Right ventricle myocardium superior (tissue), 1 donor: ENCODE data around the gene TRIP10. TPM values are rescaled to one million over a fixed set of nuclear protein-coding genes. Genes with fewer than 3 reads are reported as not detected.
A peak's percentile ranks its signal among the peaks of the same experiment; 100 is the strongest.

Experiments used
- ATAC-seq: fragments of 200-7000 bp; cut with Tn5 transposase; one replicate; pipeline ENCODE4 v1.9.1; 2020; ENCODE audit warnings: mild to moderate bottlenecking; ENCODE audit not compliant: poor library complexity
- DNase-seq: peaks from one replicate; pipeline ENCODE4 v3.0.0-alpha.2; 2020
- intact Hi-C: fragments of 100-400 bp; cut with DNase I; formaldehyde crosslinking; loops from one replicate; pipeline ENCODE4 v1.11.2; 2022
- total RNA-seq: library from RNA; stranded (reverse); fragmentation: NEBNext Ultra II Directional; extraction: Animal tissue kit (Norgen Biotek cat#: 25700); gene quantifications from one replicate; pipeline ENCODE4 v1.2.1, GENCODE V29; 2021
- donor health status: DM: no; HTN: yes; CAD: no; lungs with severe emphysema.

TRIP10 gene
- total RNA-seq, 1 donor from 2014 or later, result 133 TPM

DNA sequence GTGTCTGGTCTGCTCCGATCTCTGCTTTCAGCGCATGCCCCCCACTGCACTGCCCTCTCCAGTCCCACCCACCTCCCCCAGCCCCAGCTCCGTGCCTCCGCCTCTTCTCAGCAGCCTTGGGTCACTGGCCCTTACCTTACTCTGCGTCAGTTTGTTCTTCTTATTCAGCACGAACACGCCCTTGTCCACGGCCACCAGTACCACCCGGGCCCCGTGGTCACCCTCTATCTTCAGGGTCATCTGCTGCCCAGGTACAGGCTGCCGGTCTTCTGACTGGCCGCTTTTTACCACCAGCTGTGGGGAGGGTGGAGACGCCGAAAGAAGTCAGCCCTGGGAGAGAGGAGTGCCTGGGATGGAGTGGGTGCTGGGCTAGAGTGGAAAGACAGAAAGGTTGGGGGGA is 29.9 kb upstream of the TRIP10 start:
- intact Hi-C loops, result no loop called here
- ATAC-seq, result no peak
- no peak for DNase-seq

DNA sequence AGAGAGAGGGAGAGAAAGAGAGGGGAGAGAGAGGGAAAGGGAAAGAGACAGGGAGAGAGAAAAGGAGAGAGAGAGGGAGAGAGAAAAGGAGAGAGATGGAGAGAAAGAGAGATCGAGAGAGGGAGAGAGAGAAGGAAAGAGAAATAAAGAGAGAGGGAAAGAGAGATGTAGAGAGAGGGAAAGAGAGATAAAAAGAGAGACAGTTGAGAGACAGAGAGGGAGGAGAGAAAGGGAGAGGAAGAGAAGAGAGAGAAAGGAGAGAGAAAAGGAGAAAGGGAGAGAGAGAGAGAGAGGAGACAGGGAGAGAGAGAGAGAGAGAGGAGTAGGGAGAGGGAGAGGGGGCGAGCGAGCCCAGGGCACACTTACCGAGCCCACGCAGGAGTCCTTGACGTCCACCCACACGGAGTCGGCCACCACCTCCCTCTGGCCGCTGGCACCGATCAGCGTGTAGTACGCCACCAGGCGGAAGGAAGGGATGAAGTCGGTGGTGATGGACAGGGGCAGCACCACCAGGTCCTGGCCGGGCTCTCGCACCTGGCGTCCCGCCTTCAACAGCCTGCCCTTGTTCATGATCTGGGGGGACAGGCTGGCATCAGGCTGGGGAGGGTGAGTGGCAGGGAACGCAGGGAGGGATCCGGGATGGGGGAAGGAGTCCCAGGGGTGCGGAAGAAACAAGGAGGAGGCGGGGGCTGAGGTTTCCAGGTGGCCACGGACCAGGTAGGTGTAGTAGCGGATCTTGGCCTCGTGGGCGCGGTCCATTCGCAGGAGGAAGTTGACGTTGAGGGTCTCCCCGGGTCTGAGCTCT is 29.0 kb upstream of the TRIP10 start:
- DNase-seq, result no peak
- intact Hi-C loops, result no loop called here

DNA sequence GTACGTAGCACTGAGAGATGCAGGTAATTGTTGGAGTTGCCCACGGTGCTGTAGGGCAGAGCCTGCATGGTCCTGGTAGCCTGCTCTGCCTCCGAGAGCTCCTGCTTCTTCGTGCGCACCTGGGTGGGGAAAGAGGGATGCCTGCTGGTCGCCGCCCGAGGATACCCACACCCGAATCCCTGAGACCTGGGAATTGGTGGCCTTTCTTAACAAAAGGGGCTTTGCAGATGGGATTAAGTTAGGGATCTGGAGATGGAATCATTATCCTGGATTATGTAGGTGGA is 28.5 kb upstream of the TRIP10 start:
- ATAC-seq, result no peak
- DNase-seq, result no peak
- intact Hi-C loops, result no loop called here

More for the DNA sequence above, 29.0 kb upstream of the TRIP10 start:
- no peak for ATAC-seq

DNA sequence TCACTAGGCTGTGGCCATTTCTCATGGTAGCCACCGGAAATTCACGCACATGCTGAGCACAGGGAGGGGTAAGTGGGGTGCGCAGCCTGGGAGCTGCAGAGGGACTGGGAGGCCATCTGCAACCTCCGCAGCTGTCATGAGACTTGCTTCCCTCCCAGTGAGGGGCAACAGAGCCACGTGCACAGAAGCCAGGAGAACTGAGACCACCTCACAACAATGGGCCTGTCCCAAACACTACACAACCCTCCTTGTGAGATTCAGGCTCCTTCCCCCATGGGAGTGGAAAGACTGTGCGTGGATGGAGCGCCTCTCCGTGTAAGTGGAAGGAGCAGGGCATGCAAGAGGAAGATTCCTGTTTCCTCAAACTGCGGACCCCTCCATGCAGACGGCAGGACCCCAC is 27.9 kb upstream of the TRIP10 start:
- DNase-seq (no peak), ATAC-seq (no peak)
- intact Hi-C loops, result no loop called here

DNA sequence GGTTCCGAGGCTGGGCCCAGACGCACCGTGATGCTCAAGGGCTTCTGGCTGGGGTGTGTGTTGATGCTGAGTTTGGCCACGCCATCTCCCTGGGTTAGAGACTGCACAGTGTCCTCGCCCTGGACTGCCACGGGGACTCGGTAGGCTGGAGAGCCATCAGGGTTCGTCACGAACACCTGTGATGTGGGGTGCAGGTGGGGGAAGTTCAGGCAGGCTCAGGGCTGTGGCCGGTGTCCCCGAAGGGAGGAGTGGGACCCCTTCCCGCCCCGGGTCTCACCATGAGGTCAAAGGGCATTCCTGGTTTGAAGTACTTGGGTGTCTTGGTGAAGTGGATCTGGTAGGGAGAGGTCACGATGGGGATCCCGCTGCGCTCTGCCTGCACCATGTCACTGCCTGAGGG is 27.2 kb upstream of the TRIP10 start:
- no peak for ATAC-seq
- intact Hi-C loops, result no loop called here
- DNase-seq, result no peak

DNA sequence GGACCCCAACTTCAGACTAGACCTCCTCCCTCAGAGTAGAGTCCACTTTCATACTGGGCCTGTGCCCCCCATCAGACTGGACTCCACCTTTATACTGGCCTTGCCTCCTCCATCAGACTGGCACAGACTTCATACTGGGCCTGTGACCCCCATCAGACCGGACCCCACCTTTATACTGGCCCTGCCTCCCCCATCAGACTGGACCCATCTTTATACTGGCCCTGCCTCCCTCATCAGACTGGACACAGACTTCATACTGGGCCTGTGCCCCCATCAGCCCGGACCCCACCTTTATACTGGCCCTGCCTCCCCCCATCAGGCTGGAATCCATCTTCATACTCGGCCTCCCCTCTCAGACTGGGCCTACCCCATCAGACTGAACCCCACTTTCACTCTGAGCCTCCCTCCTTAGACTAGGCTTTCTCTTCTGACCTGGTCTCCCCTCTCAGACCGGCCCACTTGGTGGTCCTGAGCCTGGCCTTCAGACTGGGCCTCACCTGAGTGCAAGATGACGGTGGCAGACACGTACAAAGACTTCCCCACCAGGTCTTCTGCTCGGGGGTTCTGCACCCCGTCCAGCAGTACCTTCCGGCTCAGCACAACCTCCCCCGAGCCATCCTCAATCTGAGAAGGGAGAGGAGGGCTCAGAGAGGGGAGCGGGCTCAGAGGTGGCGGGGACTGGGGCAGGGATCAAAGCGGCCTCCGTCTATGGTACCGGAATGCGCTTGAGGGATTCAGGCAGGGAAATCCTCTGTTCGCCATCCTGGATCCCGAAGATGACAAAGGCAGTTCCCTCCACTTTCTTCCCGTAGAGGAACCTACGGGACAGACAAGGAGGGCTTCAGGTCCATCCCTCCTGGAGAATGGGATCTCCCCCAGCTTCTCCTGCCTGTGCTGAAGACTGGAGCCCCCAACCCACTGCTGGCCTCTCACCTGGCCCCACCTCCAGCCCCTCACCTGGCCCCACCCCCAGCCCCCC is 26.5 kb upstream of the TRIP10 start:
- no peak for ATAC-seq
- intact Hi-C loops, result no loop called here
- no peak for DNase-seq

DNA sequence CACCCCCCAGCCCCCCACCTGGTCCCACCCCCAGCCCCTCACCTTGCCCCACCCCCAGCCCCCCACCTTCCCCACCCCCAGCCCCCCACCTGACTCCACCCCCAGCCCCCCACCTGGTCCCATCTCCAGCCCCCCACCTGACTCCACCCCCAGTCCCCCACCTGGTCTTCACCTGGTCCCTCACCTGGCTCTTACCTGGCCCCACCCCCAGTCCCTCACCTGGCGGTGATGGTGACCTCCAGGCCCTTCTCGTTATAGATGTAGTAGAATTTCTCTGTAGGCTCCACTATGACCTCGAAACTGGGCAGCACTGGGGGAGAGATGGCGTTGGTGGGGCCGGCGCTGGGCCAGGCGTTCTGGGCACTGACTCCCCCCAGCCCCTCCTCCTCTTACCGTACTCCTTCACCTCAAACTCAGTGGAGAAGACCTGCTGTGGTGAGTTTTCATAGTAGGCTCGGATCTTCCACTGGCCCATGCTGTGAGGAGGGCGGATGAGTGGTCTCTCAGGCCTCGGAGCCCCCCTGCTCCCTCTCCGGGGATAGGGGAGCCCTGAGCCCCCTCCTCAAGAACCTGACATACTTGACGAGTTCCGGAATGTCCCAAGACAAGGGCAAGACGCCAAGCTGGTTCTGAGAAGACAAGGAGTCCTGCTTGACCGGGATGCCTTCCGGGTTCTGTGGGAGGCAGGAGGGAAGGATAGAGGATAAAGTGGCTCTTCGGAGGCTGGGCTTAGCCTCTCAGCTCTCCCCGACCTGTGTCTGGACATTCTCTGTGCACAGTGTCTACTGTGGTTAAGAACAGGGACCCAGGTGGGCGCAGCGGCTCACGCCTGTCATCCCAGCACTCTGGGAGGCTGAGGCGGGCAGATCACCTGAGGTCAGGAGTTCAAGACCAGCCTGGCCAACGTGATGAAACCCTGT is 25.4 kb upstream of the TRIP10 start:
- intact Hi-C loops, result no loop called here
- ATAC-seq (no peak), DNase-seq (peak; percentile 4)

DNA sequence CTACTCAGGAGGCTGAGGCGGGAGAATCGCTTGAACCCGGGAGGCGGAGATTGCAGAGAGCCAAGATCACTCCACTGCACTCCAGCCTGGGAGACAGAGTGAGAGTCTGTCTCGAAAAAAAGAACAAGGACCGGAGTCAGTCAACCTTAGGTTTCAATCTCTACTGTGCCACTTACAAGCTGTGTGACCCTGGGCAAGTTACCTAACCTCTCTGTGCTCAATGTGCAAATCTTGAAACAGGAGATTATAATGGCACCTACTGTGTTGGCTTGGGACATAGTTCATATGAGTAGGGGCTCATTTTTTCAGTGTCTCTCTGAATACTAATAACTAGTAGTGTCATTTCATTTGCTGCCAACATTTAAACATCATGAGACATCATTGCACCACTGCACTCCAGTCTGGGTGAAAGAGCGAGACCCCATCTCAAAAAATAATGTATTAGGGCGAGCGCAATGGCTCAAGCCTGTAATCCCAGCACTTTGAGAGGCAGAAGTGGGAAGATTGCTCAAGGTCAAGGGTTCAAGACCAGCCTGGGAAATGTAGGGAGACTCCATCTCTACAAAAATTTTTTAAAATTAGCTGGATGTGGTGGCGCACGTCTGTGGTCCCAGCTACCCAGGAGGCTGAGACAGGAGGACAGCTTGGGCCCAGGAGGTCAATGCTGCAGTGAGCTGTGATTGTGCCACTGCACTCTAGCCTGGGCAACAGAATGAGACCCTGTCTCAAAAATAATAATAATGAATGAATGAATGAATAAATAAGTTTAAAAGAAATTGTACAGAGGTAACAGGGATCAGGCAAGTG is 24.5 kb upstream of the TRIP10 start:
- no peak for DNase-seq
- intact Hi-C loops, result no loop called here
- no peak for ATAC-seq

DNA sequence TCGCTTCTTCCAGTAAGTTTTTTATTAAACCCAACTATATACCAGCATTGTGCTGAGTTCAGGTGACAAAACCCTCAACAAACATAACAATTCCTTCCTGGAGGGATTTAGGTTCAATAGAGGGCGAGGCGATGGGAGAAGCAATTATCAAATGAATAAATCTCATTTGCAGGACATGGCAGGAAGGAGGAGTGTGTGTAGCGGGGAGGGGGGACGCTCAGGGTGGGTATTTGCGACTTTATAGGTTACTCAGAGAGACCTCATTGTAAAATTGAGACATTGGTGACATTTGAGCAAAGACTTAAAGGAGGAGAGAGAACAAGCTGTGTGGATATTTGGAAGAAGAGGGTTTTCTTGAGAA is 22.9 kb upstream of the TRIP10 start:
- DNase-seq, result no peak
- ATAC-seq, result no peak
- intact Hi-C loops, result no loop called here

DNA sequence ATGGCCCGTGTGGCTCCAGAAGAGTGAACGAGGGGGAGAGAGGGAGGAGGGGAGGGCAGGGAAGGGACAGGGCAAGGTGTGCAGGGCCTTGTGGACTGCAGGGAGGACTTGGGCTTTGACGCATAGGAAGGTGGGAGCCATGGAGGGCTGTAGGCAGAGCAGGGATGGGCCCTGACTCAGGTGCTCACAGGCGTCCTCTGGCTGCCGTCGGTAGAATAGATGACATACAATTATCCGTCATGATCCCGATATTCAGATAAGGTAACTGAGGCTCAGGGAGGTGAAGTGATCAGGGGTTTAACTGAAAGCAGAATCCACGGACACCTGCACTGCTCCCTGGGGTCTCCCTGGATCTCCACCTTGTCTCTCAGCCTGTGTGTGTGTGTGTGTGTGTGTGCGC is 22.4 kb upstream of the TRIP10 start:
- ATAC-seq, result no peak

DNA sequence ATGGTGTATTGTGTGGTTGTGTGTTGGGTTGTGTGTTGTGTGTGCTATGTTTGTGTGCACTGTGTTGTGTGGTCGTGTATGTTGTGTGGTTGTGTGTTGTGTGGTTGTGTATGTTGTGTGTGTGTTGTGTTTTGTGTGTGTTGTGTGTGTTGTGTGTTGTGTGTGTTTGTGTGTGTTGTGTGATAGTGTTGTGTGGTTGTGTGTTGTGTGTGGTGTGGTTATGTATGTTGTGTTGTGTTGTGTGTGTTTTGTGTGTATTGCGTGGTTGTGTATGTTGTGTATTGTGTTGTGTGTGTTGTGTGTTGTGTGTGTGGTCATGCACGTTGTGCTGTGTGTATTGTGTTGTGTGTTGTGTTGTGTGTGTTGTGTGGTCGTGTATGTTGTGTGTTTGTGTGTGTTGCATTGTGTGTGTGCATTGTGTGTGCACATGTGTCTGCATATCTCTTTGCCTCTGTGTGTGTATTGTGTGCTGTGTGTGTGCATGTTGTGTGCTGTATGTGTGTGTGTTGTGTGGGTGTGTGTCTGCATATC is 22.0 kb upstream of the TRIP10 start:
- intact Hi-C loops, result no loop called here
- ATAC-seq (no peak), DNase-seq (no peak)

More for the DNA sequence above, 22.4 kb upstream of the TRIP10 start:
- DNase-seq, result no peak
- intact Hi-C loops, result no loop called here

DNA sequence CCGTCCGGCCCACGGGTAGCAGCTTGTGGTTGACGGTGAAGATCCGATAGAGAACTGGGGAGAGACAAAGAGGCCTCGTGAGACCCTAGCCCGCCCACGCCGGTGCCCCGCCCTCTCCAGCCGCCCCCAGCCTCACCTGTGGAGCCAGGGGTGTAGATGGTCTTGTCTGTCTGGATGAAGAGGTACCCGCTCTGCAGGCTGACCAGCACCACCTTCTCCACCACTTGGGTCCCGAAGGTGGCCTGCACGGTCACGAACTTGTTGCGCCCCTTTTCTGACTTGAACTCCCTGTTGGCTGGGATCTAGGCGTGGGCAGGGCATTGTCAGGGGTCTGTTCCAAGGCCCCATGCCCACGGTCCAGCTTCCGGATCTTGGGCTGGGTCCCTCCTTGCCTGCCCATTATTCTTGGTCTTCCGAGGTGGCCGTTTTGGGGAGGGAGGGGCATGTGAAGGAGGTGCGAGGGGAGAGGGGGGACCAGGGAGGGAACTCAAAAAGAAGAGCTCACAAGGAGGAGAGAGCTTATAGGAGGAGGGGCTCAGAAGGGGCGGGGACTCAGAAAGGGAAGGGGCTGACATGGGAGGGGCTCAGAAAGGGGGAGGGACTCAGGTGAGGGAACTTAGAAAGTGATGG is 21.3 kb upstream of the TRIP10 start:
- ATAC-seq (no peak), DNase-seq (no peak)
- intact Hi-C loops, result no loop called here

DNA sequence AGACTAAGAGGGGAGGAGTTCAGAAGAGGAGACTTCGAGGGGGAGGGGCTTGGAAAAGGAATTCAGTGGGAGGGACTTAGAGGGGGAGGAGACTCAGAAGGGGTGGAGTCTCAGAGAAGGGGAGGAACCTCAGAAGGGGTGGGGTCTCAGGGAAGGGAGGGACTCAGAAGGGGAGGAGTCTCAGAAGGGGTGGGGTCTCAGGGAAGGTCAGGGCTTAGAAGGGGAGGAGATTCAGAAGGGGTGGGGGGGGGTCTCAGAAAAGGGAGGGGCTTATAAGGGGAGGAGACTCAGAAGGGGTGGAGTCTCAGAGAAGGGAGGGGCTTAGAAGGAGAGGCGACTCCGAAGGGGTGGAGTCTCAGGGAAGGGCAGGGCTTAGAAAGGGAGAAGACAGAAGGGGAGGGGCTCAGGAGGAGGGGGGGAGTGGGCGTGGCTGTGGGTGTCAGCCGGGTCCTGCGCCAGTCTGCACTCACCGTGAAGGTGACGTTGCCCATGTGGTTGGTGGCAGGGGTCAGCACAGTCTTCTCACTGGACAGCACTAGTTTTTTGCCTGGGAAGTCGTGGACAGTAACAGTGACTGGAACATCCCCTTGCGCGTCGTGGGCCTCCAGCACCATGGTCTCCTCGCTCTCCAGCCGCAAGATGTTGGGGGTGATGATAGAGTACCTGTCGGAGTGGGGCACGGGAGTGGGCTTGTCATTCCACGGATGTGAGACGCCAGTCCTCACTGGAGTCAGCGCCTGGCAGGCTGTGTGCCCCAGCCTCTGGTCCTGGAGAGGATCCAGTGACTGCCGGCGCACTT is 20.5 kb upstream of the TRIP10 start:
- ATAC-seq (peak; percentile 17), DNase-seq (peak; percentile 59)
- intact Hi-C loops, result no loop called here

DNA sequence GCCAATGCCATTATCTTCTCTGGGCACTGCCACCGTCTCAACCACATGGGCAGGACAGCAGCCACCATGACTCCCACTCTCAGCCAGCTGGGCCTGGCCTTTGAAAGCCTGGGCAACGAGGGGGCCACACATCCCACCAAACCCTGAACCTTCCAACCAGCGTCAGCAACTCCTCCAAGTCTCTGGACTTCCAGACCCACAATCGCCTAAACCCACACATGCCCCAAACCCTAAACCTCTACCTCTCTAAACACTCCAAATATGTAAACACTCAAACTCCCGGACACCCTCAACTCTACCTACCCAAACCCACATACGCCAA is 20.0 kb upstream of the TRIP10 start:
- intact Hi-C loops, result no loop called here
- DNase-seq, result no peak
- no peak for ATAC-seq

DNA sequence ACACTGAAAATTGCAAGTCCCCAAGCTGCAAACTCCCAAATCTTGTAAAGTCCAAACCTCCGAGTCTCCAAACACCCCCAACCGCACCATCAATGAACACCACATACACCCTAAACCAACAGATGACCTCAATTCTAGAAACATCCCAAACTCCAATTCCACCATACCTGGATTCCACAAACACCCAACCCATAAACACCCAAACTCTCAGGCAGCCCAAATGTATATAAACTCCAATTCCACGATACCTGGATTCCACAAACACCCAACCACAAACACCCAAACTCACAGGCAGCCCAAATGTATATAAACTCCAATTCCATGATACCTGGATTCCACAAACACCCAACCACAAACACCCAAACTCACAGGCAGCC is 19.5 kb upstream of the TRIP10 start:
- ATAC-seq (no peak), DNase-seq (no peak)
- intact Hi-C loops, result no loop called here

DNA sequence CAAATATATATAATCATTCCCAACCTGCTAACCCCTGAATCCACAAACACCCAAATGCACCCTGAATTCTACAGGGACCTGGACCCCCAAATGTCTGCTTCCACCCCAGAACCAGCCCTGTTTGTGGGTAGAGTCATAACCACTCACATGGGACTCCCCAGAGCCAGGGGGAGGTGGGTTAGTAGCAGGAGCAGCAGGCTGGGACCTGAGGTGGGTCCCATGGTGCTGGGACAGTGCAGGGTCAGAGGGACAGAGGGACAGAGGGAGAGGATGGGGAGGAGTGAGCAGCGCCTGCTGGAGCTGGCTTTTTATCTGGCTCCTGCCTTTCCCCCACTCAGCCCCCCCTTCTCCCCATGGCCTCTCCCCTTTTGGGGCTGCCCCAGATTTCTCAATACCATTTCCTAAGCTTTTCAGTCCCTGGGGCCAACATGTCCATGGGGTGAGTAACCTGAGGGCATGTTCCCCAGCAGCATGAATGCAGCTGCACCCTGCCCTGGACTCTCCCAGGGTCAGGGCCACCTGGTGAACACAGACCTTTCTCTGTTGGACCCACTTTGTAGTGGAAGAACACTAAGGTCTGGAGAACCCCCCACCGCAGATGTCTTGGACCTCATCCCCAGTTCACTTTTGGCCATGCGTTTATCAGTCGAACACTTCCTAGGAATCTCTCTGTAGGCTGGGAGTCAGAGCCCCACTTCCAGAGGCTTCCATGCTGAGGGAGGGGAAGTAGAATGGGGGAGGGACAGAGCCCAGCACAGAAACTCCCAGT is 18.9 kb upstream of the TRIP10 start, which contains the start of gene C3:
Gene C3 (minus strand): TSS at position 282 of the 769 bp plus-strand sequence. CDS start 61 bp downstream, at position 221.
- peak; percentile 80 for ATAC-seq
- intact Hi-C loops, result no loop called here
- DNase-seq, result peak; percentile 68
